ENCODE measurements around the gene GALNT17. TPM values are rescaled to one million over a fixed set of nuclear protein-coding genes. Genes with fewer than 3 reads are reported as not detected.

The GALNT17 gene
- polyA plus RNA-seq, 1 donor (not counting 4 experiments of a cell fraction or from before 2014, with no cell fraction given): not detected

DNA sequence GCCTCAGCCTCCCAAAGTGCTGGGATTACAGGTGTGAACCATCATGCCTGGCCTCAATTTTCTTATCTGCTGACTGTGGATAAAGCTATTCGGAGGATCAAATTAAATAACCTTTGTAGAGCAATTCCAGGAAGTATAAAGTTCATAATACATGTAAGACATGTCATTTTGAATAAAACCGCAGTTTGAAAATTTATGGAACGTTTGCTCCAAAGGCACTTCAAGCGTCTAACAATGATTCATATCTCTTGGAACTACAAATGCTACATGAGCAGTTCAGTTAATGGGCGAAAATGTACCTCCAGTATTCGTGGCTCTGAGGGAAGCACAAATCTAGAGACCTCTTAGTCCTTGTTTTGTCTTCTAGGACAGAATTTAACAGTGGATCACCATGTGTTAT is 190.3 kb downstream of the GALNT17 start:
- H3K9me1 ChIP-seq (ENCODE audit: control insufficient read depth, extremely low read depth, insufficient read depth, low read length): no peaks in the 10 kb centered on the region
- FAIRE-seq: no peak
- H3K27ac ChIP-seq (ENCODE audit: control insufficient read depth, insufficient read depth, low read length): no peak overlapping the region
- no peaks in the 10 kb centered on the region for H3K9me3 ChIP-seq (ENCODE audit: control insufficient read depth, low read depth, low read length)
- no peaks in the 10 kb centered on the region for H3K27me3 ChIP-seq (ENCODE audit: control insufficient read depth, extremely low read depth, insufficient read depth, low read length)
- H3K4me2 ChIP-seq (ENCODE audit: control insufficient read depth, extremely low read depth, insufficient read depth, low read depth, low read length): no peak overlapping the region
- no peak overlapping the region for H3K4me3 ChIP-seq (ENCODE audit: control insufficient read depth in 2 of 3, extremely low read depth in 1 of 3, insufficient read depth in 2 of 3, low read depth in 1 of 3, low read length in 3 of 3)
- no peak overlapping the region for H3K9ac ChIP-seq (ENCODE audit: control insufficient read depth, extremely low read depth, insufficient read depth, low read length)
- no peak overlapping the region for H2AFZ ChIP-seq (ENCODE audit: control insufficient read depth, low read length)
- H4K20me1 ChIP-seq (ENCODE audit: control insufficient read depth, extremely low read depth, insufficient read depth, low read length): no peaks in the 10 kb centered on the region
- H3K4me1 ChIP-seq (ENCODE audit: control insufficient read depth, extremely low read depth, insufficient read depth, low read length): no peaks in the 10 kb centered on the region
- dilution Hi-C loops (cut with MboI; ENCODE audit: extremely low pct_ligation_motif_present, low sequenced_read_pairs): no loop called here
- TF ChIP-seq, protein P1, sequence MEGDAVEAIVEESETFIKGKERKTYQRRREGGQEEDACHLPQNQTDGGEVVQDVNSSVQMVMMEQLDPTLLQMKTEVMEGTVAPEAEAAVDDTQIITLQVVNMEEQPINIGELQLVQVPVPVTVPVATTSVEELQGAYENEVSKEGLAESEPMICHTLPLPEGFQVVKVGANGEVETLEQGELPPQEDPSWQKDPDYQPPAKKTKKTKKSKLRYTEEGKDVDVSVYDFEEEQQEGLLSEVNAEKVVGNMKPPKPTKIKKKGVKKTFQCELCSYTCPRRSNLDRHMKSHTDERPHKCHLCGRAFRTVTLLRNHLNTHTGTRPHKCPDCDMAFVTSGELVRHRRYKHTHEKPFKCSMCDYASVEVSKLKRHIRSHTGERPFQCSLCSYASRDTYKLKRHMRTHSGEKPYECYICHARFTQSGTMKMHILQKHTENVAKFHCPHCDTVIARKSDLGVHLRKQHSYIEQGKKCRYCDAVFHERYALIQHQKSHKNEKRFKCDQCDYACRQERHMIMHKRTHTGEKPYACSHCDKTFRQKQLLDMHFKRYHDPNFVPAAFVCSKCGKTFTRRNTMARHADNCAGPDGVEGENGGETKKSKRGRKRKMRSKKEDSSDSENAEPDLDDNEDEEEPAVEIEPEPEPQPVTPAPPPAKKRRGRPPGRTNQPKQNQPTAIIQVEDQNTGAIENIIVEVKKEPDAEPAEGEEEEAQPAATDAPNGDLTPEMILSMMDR (optimal IDR thresholded peaks at IDR 0.05 in 1 of 3, IDR thresholded peaks at IDR 0.05 in 1 of 3, conservative IDR thresholded peaks at IDR 0.05 in 1 of 3; ENCODE audit: extremely low read depth in 1 of 3, insufficient read depth in 2 of 3, low read length in 3 of 3): no peak
- TF ChIP-seq EZH2 (IDR thresholded peaks at IDR 0.05; ENCODE audit: low read length): no peak
- no peaks in the 10 kb centered on the region for H3K36me3 ChIP-seq (ENCODE audit: control insufficient read depth in 2 of 2, extremely low read depth in 1 of 2, insufficient read depth in 2 of 2, low read length in 2 of 2)
- no peaks in the 10 kb centered on the region for H3K79me2 ChIP-seq (ENCODE audit: control insufficient read depth, insufficient read depth, low read length)
- no peak for DNase-seq (ENCODE audit: low read depth, low spot score)

GRCh38 chr7:71323726-71324125 is 191.8 kb downstream of the GALNT17 start:
- no peaks in the 10 kb centered on the region for H3K27me3 ChIP-seq (ENCODE audit: control insufficient read depth, extremely low read depth, insufficient read depth, low read length)
- H2AFZ ChIP-seq (ENCODE audit: control insufficient read depth, low read length): no peak overlapping the region
- dilution Hi-C loops (cut with MboI; ENCODE audit: extremely low pct_ligation_motif_present, low sequenced_read_pairs): no loop called here
- no peak for DNase-seq (ENCODE audit: low read depth, low spot score)
- H3K9me1 ChIP-seq (ENCODE audit: control insufficient read depth, extremely low read depth, insufficient read depth, low read length): no peaks in the 10 kb centered on the region
- no peaks in the 10 kb centered on the region for H4K20me1 ChIP-seq (ENCODE audit: control insufficient read depth, extremely low read depth, insufficient read depth, low read length)
- no peaks in the 10 kb centered on the region for H3K9me3 ChIP-seq (ENCODE audit: control insufficient read depth, low read depth, low read length)
- H3K79me2 ChIP-seq (ENCODE audit: control insufficient read depth, insufficient read depth, low read length): no peaks in the 10 kb centered on the region
- H3K4me1 ChIP-seq (ENCODE audit: control insufficient read depth, extremely low read depth, insufficient read depth, low read length): no peaks in the 10 kb centered on the region
- no peak overlapping the region for H3K27ac ChIP-seq (ENCODE audit: control insufficient read depth, insufficient read depth, low read length)
- H3K4me3 ChIP-seq (ENCODE audit: control insufficient read depth in 2 of 3, extremely low read depth in 1 of 3, insufficient read depth in 2 of 3, low read depth in 1 of 3, low read length in 3 of 3): no peak overlapping the region
- TF ChIP-seq, protein P1 (optimal IDR thresholded peaks at IDR 0.05 in 1 of 3, IDR thresholded peaks at IDR 0.05 in 1 of 3, conservative IDR thresholded peaks at IDR 0.05 in 1 of 3; ENCODE audit: extremely low read depth in 1 of 3, insufficient read depth in 2 of 3, low read length in 3 of 3): no peak
- TF ChIP-seq EZH2 (IDR thresholded peaks at IDR 0.05; ENCODE audit: low read length): no peak
- no peak for FAIRE-seq
- H3K4me2 ChIP-seq (ENCODE audit: control insufficient read depth, extremely low read depth, insufficient read depth, low read depth, low read length): no peak overlapping the region
- H3K36me3 ChIP-seq (ENCODE audit: control insufficient read depth in 2 of 2, extremely low read depth in 1 of 2, insufficient read depth in 2 of 2, low read length in 2 of 2): no peaks in the 10 kb centered on the region
- H3K9ac ChIP-seq (ENCODE audit: control insufficient read depth, extremely low read depth, insufficient read depth, low read length): no peak overlapping the region
